ENCODE data around the gene DRAM2. TPM values are rescaled to one million over a fixed set of nuclear protein-coding genes. Genes with fewer than 3 reads are reported as not detected.

Gene DRAM2
- total and polyA plus RNA-seq, 2 of the 4 experiments (the other 2 are of a cell fraction): 31.4 to 66.3 TPM

DNA sequence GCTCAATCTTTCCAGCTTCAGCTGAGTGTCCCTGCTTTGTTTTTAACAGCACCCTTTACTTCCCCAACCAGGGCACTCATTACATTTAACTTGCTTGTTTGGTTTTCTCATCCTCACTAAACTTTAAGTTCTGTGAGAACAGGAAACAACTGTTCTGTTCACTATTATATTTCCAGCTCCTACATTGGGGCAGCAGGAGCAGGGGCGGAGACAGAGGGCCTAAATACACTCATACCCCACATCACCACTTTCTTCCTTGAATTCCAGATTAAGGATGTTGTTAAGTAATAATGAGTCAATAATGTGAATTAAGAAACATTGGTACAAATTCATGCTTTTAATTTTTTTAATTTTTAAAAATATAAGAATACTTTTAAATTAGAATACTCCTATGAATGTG, 6.0 kb downstream of the DRAM2 start:
- no peak overlapping the region for H3K56ac ChIP-seq (ENCODE audit: extremely low read depth, insufficient read depth, low read length)
- no peak overlapping the region for H3K27ac ChIP-seq (ENCODE audit: insufficient read depth, low read length)
- H3K4me2 ChIP-seq (ENCODE audit: low read depth, low read length): no peak overlapping the region
- no peak overlapping the region for H2BK5ac ChIP-seq (ENCODE audit: low read depth, low read length, poor library complexity, severe bottlenecking)
- intact Hi-C loops (cut with micrococcal nuclease): no loop called here
- H2AK9ac ChIP-seq (replicated peaks; ENCODE audit: low read depth, low read length, poor library complexity): no peak overlapping the region
- peaks cover 6% of the 10 kb centered on the region for H3K36me3 ChIP-seq (ENCODE audit: control insufficient read depth, insufficient read depth, low read length)
- no peaks in the 10 kb centered on the region for H3K4me1 ChIP-seq (ENCODE audit: control insufficient read depth, insufficient read depth, low read length)
- H4K5ac ChIP-seq (ENCODE audit: low read depth, low read length): no peak overlapping the region
- dilution Hi-C loops (cut with HindIII; ENCODE audit: low sequenced_read_pairs, unreplicated experiment): no loop called here
- no peak overlapping the region for H3K18ac ChIP-seq (ENCODE audit: low read depth, low read length)
- no peak overlapping the region for H4K91ac ChIP-seq (ENCODE audit: insufficient read depth, low read depth, low read length)
- no peaks in the 10 kb centered on the region for H4K20me1 ChIP-seq (ENCODE audit: insufficient read depth, low read length)
- no peak overlapping the region for H3K4me3 ChIP-seq (ENCODE audit: insufficient read depth, low read depth, low read length)
- no peak overlapping the region for H3K14ac ChIP-seq (replicated peaks; ENCODE audit: low read depth, low read length)
- no TSS peak for BruUV-seq (replicated peaks)
- in situ Hi-C loops (cut with MboI; ENCODE audit: low sequenced_read_pairs): no loop called here
- no peak overlapping the region for H3K4ac ChIP-seq (ENCODE audit: low read depth, low read length)
- no peaks in the 10 kb centered on the region for H3K9me1 ChIP-seq (ENCODE audit: insufficient read depth, low read length)
- H2BK20ac ChIP-seq (ENCODE audit: low read depth, low read length): no peak overlapping the region
- H2BK120ac ChIP-seq (ENCODE audit: low read depth, low read length): no peak overlapping the region
- DNase-seq (no peak), ATAC-seq (ENCODE audit: low read depth) (no peak)
- no peak for TF ChIP-seq MAZ (IDR thresholded peaks at IDR 0.05; ENCODE audit: borderline replicate concordance, low read depth, low read length)
- H2AK5ac ChIP-seq (ENCODE audit: low read depth, low read length): no peak overlapping the region
- no peak overlapping the region for H2BK15ac ChIP-seq (ENCODE audit: low read depth, low read length)
- no peak overlapping the region for H3K9ac ChIP-seq (ENCODE audit: low read depth, low read length)
- WGBS, 2 experiments (ENCODE audit: extremely low coverage in 2 of 2, insufficient read length in 1 of 2): no CpG with 5 or more reads among the region's 1 CpG
- H3K23ac ChIP-seq (ENCODE audit: low read depth, low read length): no peak overlapping the region
- H3K27me3 ChIP-seq (ENCODE audit: control insufficient read depth, insufficient read depth, low read length): no peaks in the 10 kb centered on the region
- POLR2A ChIA-PET (ENCODE audit: unreplicated experiment): no interaction called here
- peaks cover 0 to 6% of the 10 kb centered on the region in 2 experiments; a peak in 2 of 4 replicates for H3K79me1 ChIP-seq (ENCODE audit: low read depth in 1 of 2, low read length in 2 of 2)
- H3K9me3 ChIP-seq (ENCODE audit: control insufficient read depth, insufficient read depth, low read length): no peaks in the 10 kb centered on the region
- CTCF ChIA-PET: interaction anchor here (0.6 to 0.7 kb wide), 3 partner anchors 103 to 335 kb away, joined by 3 to 4 read pairs (median 3); no protein-coding TSS in a partner anchor
- H2AFZ ChIP-seq (replicated peaks; ENCODE audit: low read length, poor library complexity): no peak overlapping the region
- H4K8ac ChIP-seq (ENCODE audit: low read depth in 2 of 2, low read length in 2 of 2): no peak overlapping the region
